WERI-Rb-1 (cell line): ENCODE measurements around the gene R3HDM4.

Experiments used
- DNase-seq: peaks from one replicate; pipeline ENCODE4 v3.0.0-alpha.2; 2020
- H3K27ac ChIP-seq: fragments of 250-450 bp; sonication (Bioruptor Pico); 2 replicates; pipeline ENCODE4 v1.5.1; 2020; ENCODE audit warnings: mild to moderate bottlenecking, moderate library complexity
- H3K27me3 ChIP-seq: fragments of 250-450 bp; sonication (Bioruptor Pico); 2 replicates; pipeline ENCODE4 v1.5.1; 2021; ENCODE audit warnings: mild to moderate bottlenecking, low read depth, moderate library complexity; ENCODE audit not compliant: insufficient read depth, severe bottlenecking
- H3K36me3 ChIP-seq: fragments of 250-450 bp; sonication (Bioruptor Pico); 2 replicates; pipeline ENCODE4 v1.5.1; 2020; ENCODE audit warnings: mild to moderate bottlenecking, moderate library complexity
- H3K4me3 ChIP-seq: 2 replicates; pipeline ENCODE4 v1.5.1; 2011; ENCODE audit warnings: low read depth, mild to moderate bottlenecking, control low read depth, low read length
- H3K9me3 ChIP-seq: fragments of 250-450 bp; sonication (Bioruptor Pico); 2 replicates; pipeline ENCODE4 v1.5.1; 2021; ENCODE audit warnings: mild to moderate bottlenecking, moderate library complexity; ENCODE audit not compliant: severe bottlenecking
- CTCF ChIP-seq: IDR thresholded peaks from 2 replicates; pipeline ENCODE4 v1.5.1; 2011; ENCODE audit warnings: low read depth, mild to moderate bottlenecking, control low read depth, inconsistent platforms, low read length

R3HDM4 gene

DNA sequence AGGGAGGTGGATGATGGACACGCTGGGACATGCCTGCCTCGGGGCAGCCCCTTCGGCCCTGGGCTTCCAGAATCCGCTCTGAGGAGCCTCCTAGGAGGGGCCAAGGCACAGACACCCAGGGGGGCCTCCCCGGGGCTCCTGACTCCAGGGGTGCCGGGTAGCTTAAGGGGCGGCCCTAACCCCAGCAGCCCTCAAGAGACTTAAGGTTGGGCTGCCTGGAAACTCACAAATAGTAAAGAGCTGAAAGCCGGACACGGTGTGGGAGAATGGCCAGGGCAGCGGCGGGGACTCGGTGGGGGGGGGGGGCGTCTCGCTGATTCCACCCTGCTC, 20.5 kb upstream of the R3HDM4 start:
- Histone ChIP-seq H3K36me3 (peaks cover 66% of the 10 kb centered on the region), H3K4me3 (no peak overlapping the region), H3K27ac (peak overlapping the region; percentile 91), H3K9me3 (no peaks in the 10 kb centered on the region), H3K27me3 (no peaks in the 10 kb centered on the region)
- no peak for TF ChIP-seq CTCF
- DNase-seq: no peak

DNA sequence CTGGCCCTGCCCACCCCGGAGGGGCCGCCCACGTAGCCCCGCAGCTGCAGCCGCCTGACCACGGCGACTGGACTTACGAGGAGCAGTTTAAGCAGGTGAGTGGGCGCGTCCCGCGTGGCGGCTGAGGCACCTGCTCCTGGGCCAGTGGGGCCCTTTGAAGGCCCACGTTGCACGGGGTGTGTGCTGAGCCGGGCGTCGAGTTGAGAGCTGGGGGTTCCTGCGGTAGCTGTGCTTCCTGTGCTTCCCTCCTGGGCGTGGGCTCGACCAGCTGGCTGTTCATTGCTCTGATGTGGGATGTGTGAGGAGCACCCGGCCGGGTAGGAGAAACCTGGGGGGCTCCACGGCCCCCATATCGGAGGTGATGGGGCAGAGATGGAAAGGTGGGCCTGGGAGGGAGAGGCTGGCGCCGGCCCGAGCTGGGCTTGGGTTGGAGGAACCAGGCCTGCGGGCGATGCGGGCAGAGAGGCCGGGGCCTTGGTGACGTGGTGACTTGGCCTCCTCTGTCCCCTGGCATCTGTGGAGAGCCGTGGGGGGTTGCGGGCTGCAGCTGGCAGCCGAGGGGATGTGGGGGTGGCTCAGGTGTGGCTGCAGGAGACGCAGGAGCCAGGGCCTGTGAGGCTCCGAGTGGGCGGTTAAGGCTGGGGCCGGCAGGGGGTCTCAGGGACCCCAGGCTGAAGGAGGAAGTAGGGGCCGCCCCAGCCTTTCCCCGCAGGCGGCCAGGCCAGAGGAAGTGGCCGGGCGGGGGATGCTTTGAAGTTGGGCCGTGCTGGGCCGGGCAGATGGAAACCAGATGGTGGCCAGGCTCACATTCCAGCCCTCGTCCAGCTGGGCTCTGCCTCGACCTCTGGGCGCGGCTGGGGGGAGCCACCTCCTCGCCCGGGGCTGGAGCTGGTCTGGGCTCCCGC, 19.9 kb upstream of the R3HDM4 start:
- Histone ChIP-seq H3K27ac (peak overlapping the region; percentile 91), H3K4me3 (no peak overlapping the region), H3K9me3 (no peaks in the 10 kb centered on the region), H3K36me3 (peaks cover 67% of the 10 kb centered on the region), H3K27me3 (no peaks in the 10 kb centered on the region)
- TF ChIP-seq CTCF: 0 out of 2 replicates have a peak, but pooled peaks have one; percentile 8
- DNase-seq: peak; percentile 85

DNA sequence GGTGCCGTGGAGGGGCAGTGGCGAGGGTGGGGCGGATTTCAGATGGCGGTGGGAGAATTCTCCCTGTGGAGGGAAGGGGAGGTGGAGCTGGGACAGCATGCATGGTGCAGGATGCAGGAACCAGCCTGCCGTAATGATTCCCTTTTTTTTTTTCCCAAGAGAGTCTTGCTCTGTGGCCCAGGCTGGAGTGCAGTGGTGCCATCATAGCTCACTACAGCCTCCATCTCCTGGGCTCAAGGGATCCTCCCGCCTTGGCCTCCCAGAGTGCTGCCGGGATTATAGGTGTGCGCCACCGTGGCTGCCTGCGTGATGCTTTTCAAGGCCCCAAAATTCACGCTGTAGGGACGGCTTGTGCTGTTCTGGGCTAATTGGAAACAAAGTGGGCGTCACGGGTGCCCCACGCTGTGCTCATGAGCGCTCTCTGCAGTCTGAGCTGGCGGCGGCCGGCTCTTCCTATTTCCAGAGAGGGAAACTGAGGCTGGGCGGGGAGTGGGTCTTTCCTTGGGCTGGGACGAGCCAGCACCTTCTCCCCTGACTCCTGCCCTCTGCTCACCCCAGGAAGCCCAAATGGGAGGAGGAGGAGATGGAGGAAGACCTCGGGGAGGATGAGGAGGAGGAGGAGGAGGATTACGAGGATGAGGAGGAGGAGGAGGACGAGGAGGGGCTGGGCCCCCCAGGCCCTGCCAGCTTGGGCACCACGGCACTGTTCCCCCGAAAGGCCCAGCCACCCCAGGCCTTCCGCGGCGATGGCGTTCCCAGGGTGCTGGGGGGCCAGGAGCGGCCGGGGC, 19.0 kb upstream of the R3HDM4 start:
- Histone ChIP-seq H3K27me3 (no peaks in the 10 kb centered on the region), H3K27ac (peak overlapping the region; percentile 91), H3K36me3 (peaks cover 63% of the 10 kb centered on the region), H3K9me3 (no peaks in the 10 kb centered on the region), H3K4me3 (no peak overlapping the region)
- no peak for TF ChIP-seq CTCF
- no peak for DNase-seq

- Histone ChIP-seq H3K4me3 (no peak overlapping the region), H3K27ac (no peak overlapping the region), H3K9me3 (no peaks in the 10 kb centered on the region), H3K36me3 (peaks cover 51% of the 10 kb centered on the region), H3K27me3 (no peaks in the 10 kb centered on the region)
- DNase-seq: no peak
- TF ChIP-seq CTCF: no peak
Measured at GRCh38 chr19:929891-930258, 16.9 kb upstream of the R3HDM4 start.

DNA sequence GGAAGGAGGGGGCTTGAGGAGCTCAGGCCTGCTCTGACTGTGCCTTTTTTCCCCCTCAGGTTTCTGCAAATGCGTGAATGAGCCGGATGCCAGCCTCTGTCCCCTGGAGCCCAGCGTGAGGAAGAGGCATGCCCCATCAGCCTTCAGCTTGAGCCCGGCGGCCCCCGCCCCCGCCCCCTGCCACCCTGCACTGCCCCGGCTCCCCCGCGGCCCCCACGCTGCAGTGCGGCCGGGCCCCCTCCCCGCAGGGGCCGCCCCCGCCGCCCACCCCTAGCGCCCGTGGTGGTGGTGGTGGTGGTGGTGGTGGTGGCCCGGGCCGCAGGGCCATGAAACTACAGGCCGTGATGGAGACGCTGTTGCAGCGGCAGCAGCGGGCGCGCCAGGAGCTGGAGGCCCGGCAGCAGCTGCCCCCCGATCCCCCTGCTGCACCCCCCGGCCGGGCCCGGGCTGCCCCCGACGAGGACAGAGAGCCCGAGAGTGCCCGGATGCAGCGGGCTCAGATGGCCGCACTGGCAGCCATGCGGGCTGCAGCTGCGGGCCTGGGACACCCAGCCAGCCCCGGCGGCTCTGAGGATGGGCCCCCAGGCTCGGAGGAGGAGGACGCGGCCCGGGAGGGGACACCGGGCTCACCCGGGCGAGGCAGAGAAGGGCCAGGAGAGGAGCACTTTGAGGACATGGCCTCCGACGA, 16.3 kb upstream of the R3HDM4 start:
- Histone ChIP-seq H3K4me3 (no peak overlapping the region), H3K36me3 (peaks cover 50% of the 10 kb centered on the region), H3K27ac (no peak overlapping the region), H3K9me3 (no peaks in the 10 kb centered on the region), H3K27me3 (no peaks in the 10 kb centered on the region)
- DNase-seq: no peak
- no peak for TF ChIP-seq CTCF
